NCI-H510A (cell line): ENCODE data around the gene MLN.

Experiments
- DNase-seq: peaks from one replicate; lab custom pipeline; 2025; lab: John Stamatoyannopoulos, UW

The MLN gene, protein sequence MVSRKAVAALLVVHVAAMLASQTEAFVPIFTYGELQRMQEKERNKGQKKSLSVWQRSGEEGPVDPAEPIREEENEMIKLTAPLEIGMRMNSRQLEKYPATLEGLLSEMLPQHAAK

GRCh38 chr6:33803571-33804053 lies at the start of gene MLN:
TSS of gene MLN (minus strand) at chr6:33804003. CDS start at chr6:33801163, 2,840 bp downstream.
- DNase-seq, result no peak

GRCh38 chr6:33853026-33853425 lies 49.2 kb upstream of the MLN start:
- DNase-seq, result no peak

DNA sequence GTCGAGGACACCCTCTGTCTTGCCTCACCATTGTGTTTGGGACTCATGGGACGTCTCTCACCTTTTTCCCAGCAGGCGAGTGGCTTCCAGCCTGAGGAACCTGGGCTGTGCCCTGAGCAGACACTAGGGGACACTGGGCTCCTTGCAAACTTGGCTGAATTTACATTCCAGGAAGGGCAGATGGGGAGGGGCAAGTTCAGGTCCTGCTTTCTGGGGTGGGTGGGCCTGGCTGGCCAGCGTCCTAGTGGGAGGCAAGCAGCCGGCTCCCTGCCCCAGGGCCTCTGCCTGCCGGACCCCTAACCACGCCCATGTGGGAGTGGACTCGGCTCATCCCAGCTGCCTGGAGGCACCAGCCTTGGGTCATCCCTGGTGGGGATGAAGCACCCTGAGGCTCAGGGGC lies 48.2 kb upstream of the MLN start:
- no peak for DNase-seq

GRCh38 chr6:33850869-33851541 lies 47.2 kb upstream of the MLN start:
- DNase-seq, result peak; percentile 57

GRCh38 chr6:33850296-33850695 lies 46.5 kb upstream of the MLN start:
- no peak for DNase-seq

DNA sequence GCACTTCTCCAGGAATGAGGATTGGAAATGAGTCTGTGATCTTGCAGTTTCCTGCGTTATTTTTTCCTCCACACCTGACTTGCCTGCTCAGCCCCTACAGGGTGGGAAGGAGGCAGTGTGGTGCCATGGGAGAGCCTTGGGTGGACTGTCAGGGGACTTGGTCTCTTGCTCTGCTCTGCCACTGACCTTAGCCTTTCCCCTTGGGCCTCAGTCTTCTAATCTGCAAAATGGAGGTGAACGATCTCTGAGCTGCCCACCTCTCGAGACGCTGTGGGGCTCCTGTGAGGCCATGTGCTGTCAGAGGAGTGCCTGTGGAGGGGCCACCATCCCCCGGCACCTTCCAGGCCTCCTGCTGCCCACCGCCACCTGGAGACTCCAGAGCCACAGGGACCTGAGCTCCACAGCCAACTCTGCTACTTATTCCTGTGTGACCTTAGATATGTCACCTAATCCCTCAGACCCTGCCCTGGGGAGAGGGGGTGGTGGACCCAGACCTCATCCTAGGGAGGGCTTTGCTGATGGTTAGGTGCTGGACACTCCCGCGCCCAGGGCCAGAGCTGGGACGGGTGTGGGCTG lies 45.8 kb upstream of the MLN start:
- no peak for DNase-seq

DNA sequence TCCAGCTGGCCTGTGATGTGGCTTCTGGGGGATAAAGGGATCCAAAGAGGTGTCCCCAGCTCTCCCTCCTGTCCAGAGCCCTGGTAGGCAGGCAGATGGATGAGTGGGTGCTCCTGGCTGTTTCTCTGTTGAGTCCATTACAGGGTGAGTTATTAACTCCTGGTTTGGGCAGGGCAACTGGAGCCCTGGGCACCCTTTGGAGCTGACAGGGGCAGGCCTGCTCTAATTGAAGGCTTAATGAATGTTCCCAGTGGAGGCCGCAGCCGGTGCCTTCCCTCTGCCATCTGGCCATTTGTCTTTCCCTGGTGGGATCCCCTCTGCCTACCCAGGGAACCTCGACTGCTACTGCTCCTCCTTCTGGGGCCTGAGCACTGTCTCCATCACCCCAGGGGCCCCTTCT lies 44.7 kb upstream of the MLN start:
- DNase-seq, result no peak

DNA sequence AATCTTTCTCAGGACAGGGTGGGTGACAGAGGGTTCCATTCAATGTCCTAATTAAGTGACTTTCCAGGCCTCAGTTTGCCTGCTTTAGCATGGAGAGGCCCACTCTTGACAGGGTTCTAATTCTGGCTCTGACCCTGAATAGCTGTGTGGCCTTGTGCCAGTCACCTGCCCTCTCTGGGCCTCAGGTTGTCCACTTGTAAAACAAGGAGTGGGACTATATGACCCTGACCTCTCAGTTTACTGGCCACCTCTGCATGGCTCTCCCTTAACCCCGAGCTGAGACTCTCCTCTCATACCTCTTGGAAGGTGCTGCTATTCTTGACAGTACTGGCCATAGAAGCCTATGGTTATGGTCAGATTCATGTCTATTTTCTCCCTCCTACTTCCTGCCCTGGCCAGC lies 44.1 kb upstream of the MLN start:
- DNase-seq, result no peak

DNA sequence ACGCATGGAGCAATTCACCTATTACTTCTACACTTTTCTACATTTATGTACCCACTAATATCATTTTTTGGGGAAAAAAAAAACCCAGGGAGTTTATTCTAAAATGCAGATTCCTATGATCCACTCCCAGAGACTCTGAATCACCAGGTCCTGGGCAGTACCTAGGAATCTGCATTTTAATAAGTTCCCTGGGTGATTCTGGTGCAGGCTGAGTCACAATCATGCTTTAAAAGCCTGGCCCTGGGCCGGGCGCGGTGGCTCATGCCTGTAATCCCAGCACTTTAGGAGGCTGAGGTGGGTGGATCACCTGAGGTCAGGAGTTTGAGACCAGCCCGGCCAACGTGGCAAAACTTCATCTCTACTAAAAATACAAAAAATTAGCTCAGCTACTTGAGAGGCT lies 43.3 kb upstream of the MLN start:
- DNase-seq, result no peak

DNA sequence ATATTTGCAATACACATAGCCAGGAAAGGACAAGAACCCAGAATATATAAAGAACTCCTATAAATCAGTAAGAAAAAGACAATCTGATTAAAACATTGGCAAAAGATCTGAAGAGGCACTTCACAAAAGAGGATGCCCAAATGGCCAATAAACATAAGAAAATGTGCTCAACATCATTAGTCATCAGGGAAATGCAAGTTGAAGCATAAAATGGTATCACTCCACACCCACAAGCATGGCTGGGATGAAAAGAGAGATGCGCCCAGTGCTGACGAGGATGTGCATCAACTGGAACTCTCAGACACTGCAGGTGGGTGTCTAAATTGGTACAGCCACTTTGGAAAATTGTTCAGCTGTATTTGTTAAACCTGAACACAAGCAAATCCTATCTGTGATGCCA lies 42.4 kb upstream of the MLN start:
- no peak for DNase-seq

- no peak for DNase-seq
Measured at GRCh38 chr6:33845031-33845745, 41.4 kb upstream of the MLN start.

DNA sequence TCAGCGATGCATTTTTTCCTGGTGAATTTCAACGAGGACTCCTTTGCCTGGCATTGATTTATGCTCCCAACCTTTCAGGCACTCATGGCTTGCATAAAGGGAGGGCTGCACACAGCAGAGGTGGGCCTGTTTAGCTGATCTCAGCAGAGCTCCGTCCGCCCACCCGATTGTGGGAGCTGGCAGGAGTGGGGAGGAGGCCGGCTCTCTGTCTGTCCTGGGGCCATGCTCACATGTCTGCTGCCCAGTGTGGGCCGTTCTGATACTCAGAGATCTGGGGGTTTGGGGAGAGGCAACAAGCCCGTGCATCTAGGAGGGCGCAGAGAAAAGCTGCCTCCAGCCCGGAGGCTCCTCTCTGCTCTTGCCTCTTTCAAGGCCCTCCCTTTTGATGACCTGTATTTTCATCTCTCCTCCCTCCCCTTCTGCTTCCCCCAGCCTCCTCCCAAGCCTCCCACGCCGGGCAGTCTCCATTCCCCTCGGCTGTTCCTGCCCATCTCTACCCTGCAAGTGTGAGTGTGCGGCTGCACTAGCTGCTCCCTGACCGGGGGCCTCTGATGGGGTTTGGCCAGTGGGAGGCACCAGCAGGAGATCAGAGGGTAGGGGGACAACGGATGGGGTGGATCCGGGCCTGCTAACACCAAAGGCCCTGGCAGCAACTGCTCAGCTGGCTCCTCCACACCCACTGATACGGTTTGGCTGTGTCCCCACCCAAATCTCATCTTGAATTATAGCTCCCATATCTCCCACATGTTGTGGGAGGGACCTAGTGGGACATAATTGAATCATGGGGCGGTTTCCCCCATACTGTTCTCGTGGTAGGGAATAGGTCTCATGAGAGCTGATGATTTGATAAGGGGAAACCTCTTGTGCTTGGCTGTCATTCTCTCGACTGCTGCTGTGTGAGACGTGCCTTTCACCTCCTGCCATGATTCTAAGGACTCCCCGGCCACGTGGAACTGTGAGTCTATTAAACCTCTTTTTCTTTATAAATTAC lies 39.6 kb upstream of the MLN start:
- DNase-seq, result no peak

DNA sequence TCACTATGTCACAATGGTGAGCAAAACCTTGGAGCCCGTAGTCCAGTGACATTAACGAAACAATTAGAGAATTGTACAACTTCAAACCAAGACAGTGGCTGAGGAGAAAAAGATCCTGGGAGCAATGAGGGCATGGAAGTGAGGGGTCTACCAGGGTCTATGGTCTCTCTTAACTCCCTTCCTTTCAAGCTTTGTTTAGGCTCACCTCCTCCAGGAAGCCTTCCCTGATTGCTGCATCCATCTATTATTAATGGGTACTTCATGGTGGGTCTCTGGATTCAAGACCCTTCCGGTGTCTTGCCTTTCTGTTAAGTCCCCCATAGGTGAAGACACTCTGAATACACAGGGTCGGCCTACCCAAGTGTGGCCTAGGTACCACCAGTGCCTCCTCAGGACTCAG lies 38.1 kb upstream of the MLN start:
- no peak for DNase-seq

- no peak for DNase-seq
Measured at GRCh38 chr6:33841070-33841469, 37.3 kb upstream of the MLN start.

GRCh38 chr6:33840048-33840926 lies 36.5 kb upstream of the MLN start:
- peak; percentile 83 for DNase-seq

GRCh38 chr6:33839399-33840047 lies 35.7 kb upstream of the MLN start:
- DNase-seq, result no peak

GRCh38 chr6:33838983-33839382 lies 35.2 kb upstream of the MLN start:
- DNase-seq, result no peak

- DNase-seq, result no peak
Measured at GRCh38 chr6:33837971-33838665, 34.3 kb upstream of the MLN start.

- DNase-seq, result no peak
Measured at GRCh38 chr6:33836806-33837469, 33.1 kb upstream of the MLN start.
